Activated T-helper 17 cell treated with anti-CD3 and anti-CD28 coated beads, Interleukin-2, amount 50 U/mL, for 72 hours (primary cell): Measurements from ENCODE around the gene PFKFB1. TPM values are rescaled to one million over a fixed set of nuclear protein-coding genes. Genes with fewer than 3 reads are reported as not detected.

Experiments
- ATAC-seq: fragments of 150-1000 bp; cut with Tn5 transposase; replicated peaks from 2 replicates; pipeline ENCODE4 v1.10.0; 2021; ENCODE audit warnings: mild to moderate bottlenecking, moderate library complexity
- H3K27ac Mint-ChIP-seq: one replicate; pipeline ENCODE4 v1.8.0; 2022; ENCODE audit warnings: mixed read lengths
- H3K27me3 Mint-ChIP-seq: one replicate; pipeline ENCODE4 v1.8.0; 2022; ENCODE audit warnings: mixed read lengths
- H3K36me3 Mint-ChIP-seq: one replicate; pipeline ENCODE4 v1.8.0; 2022; ENCODE audit warnings: low read depth, mild to moderate bottlenecking, mixed read lengths
- H3K4me1 Mint-ChIP-seq: one replicate; pipeline ENCODE4 v1.8.0; 2022; ENCODE audit warnings: mixed read lengths
- H3K4me3 Mint-ChIP-seq: one replicate; pipeline ENCODE4 v1.8.0; 2022; ENCODE audit warnings: mild to moderate bottlenecking, mixed read lengths
- H3K9me3 Mint-ChIP-seq: one replicate; pipeline ENCODE4 v1.8.0; 2022; ENCODE audit warnings: mixed read lengths
- total RNA-seq, 2 donors: library from RNA; stranded (reverse); gene quantifications; one replicate each; pipeline ENCODE4 v1.2.3, GENCODE V29; 2022

PFKFB1 gene
- total RNA-seq, 2 donors from 2014 or later = 0.42 to 0.50 TPM

GRCh38 chrX:54923376-54923775 lies 70.6 kb downstream of the PFKFB1 start:
- Mint-ChIP-seq H3K9me3 (no peaks in the 10 kb centered on the region), H3K4me3 (no peak overlapping the region), H3K4me1 (peaks cover 9% of the 10 kb centered on the region), H3K27ac (no peak overlapping the region), H3K36me3 (no peaks in the 10 kb centered on the region), H3K27me3 (no peaks in the 10 kb centered on the region)
- no peak for ATAC-seq

GRCh38 chrX:54922547-54922946 lies 71.4 kb downstream of the PFKFB1 start:
- Mint-ChIP-seq H3K27me3 (no peaks in the 10 kb centered on the region), H3K9me3 (no peaks in the 10 kb centered on the region), H3K4me1 (peaks cover 9% of the 10 kb centered on the region), H3K27ac (no peak overlapping the region), H3K4me3 (peak overlapping the region; percentile 92), H3K36me3 (no peaks in the 10 kb centered on the region)
- ATAC-seq = no peak

GRCh38 chrX:54921427-54922021 lies 72.5 kb downstream of the PFKFB1 start:
- H3K4me3 Mint-ChIP-seq = peak overlapping the region; percentile 92
- ATAC-seq = peak; percentile 82
- H3K9me3 Mint-ChIP-seq = no peaks in the 10 kb centered on the region
- H3K4me1 Mint-ChIP-seq = peaks cover 9% of the 10 kb centered on the region
- no peaks in the 10 kb centered on the region for H3K27me3 Mint-ChIP-seq
- no peaks in the 10 kb centered on the region for H3K36me3 Mint-ChIP-seq
- peak overlapping the region; percentile 90 for H3K27ac Mint-ChIP-seq

- no peaks in the 10 kb centered on the region for H3K9me3 Mint-ChIP-seq
- no peaks in the 10 kb centered on the region for H3K36me3 Mint-ChIP-seq
- H3K4me1 Mint-ChIP-seq = peaks cover 9% of the 10 kb centered on the region
- peak within 1 kb of the TSS; percentile 90 for H3K27ac Mint-ChIP-seq
- H3K27me3 Mint-ChIP-seq = no peaks in the 10 kb centered on the region
- ATAC-seq = peak; percentile 36
- peak within 1 kb of the TSS; percentile 92 for H3K4me3 Mint-ChIP-seq
Measured at GRCh38 chrX:54920610-54921426, 73.2 kb downstream of the PFKFB1 start, which contains the start of gene TRO. TSS of gene TRO (plus strand) at chrX:54920824. CDS start at chrX:54922247, 1,423 bp downstream.

- Mint-ChIP-seq H3K36me3 (no peaks in the 10 kb centered on the region), H3K4me3 (no peak overlapping the region), H3K27me3 (no peaks in the 10 kb centered on the region), H3K4me1 (no peaks in the 10 kb centered on the region), H3K27ac (no peak overlapping the region), H3K9me3 (peaks cover 4% of the 10 kb centered on the region)
- no peak for ATAC-seq
Measured at GRCh38 chrX:54909941-54910340, 84.0 kb downstream of the PFKFB1 start.

GRCh38 chrX:54894159-54894558 lies 99.8 kb downstream of the PFKFB1 start:
- Mint-ChIP-seq H3K36me3 (no peaks in the 10 kb centered on the region), H3K4me3 (no peak overlapping the region), H3K4me1 (no peaks in the 10 kb centered on the region), H3K27ac (no peak overlapping the region), H3K9me3 (no peaks in the 10 kb centered on the region), H3K27me3 (no peaks in the 10 kb centered on the region)
- ATAC-seq = no peak

GRCh38 chrX:54891573-54891972 lies 102.4 kb downstream of the PFKFB1 start:
- Mint-ChIP-seq H3K4me1 (no peaks in the 10 kb centered on the region), H3K9me3 (no peaks in the 10 kb centered on the region), H3K36me3 (no peaks in the 10 kb centered on the region), H3K27me3 (peaks cover 4% of the 10 kb centered on the region), H3K4me3 (no peak overlapping the region), H3K27ac (no peak overlapping the region)
- peak; percentile 53 for ATAC-seq

- Mint-ChIP-seq H3K27me3 (peaks cover 4% of the 10 kb centered on the region), H3K4me1 (no peaks in the 10 kb centered on the region), H3K27ac (no peak overlapping the region), H3K4me3 (no peak overlapping the region), H3K36me3 (no peaks in the 10 kb centered on the region), H3K9me3 (no peaks in the 10 kb centered on the region)
- ATAC-seq = no peak
Measured at GRCh38 chrX:54885740-54886139, 108.2 kb downstream of the PFKFB1 start.

Other genes starting within 250 kb of the PFKFB1 start
- not detected for gene ITIH6, start 195.9 kb downstream of the PFKFB1 start, total RNA-seq
- gene MAGED2, start 186.4 kb downstream of the PFKFB1 start, total RNA-seq = 10 to 100 TPM; 40.8 to 54.8 TPM
- 1 to 10 TPM; 2.3 to 7.0 TPM for gene TRO, start 73.4 kb downstream of the PFKFB1 start, total RNA-seq
- 10 to 100 TPM; 25.3 to 33.3 TPM for gene APEX2, start 6.2 kb upstream of the PFKFB1 start, total RNA-seq
- not detected for gene ALAS2, start 36.8 kb upstream of the PFKFB1 start, total RNA-seq
- 1 to 10 TPM; 1.1 to 4.7 TPM for gene PAGE2B, start 80.8 kb upstream of the PFKFB1 start, total RNA-seq
- gene PAGE2, start 94.8 kb upstream of the PFKFB1 start, total RNA-seq = not detected
- gene PAGE5, start 226.2 kb upstream of the PFKFB1 start, total RNA-seq = 1 to 10 TPM in 1 of 2 donors, not detected in 1; 1.1 TPM